HepG2 (cell line): ENCODE results near the gene LRP1B. TPM values are rescaled to one million over a fixed set of nuclear protein-coding genes. Genes with fewer than 3 reads are reported as not detected.

Source experiments
- ATAC-seq: fragments of 200-7000 bp; cut with Tn5 transposase; 3 replicates; pipeline ENCODE4 v1.9.1; 2020; ENCODE audit warnings: mild to moderate bottlenecking, moderate library complexity
- BruUV-seq: library from RNA; stranded (reverse); fragments of 400-500 nt; replicated peaks from 2 replicates; lab custom pipeline; 2021; lab: Mats Ljungman, UMichigan
- CTCF ChIA-PET: fragments of 300-600 bp; formaldehyde crosslinking; extraction: SDS; loops from one replicate; lab custom pipeline; 2021; ENCODE audit warnings: low total read pairs, inconsistent platforms, low intra/inter-chr PET ratio; lab: Yijun Ruan, JAX
- POLR2A ChIA-PET: fragments of 350-600 bp; sonication (Branson Sonifier 250); formaldehyde crosslinking; loops from one replicate; lab custom pipeline; 2020; ENCODE audit warnings: antibody characterized with exemption, inconsistent platforms; lab: Yijun Ruan, JAX
- DNase-seq: peaks from one replicate; pipeline ENCODE4 v3.0.0-alpha.2; 2015; ENCODE audit warnings: low spot score
- FAIRE-seq: peaks from 3 replicates; lab custom pipeline; 2011; peaks lifted over from hg19 to GRCh38; lab: Jason Lieb, UNC
- H2AFZ ChIP-seq: one replicate; pipeline ENCODE4 v1.6.1; 2011; ENCODE audit warnings: low read length, inconsistent platforms
- H3K27ac ChIP-seq: fragments of 300-600 bp; 3 replicates; pipeline ENCODE4 v1.8.0; 2011; ENCODE audit warnings: mixed run types, mild to moderate bottlenecking, mixed read lengths, low read length, inconsistent platforms; ENCODE audit not compliant: insufficient read depth; ENCODE audit errors: extremely low read length
- H3K27me3 ChIP-seq, 2 experiments: fragments of 200-600 bp in 1 of 2; 2 replicates in 1 of 2; 3 replicates in 1 of 2; pipeline versions ENCODE4 v1.6.0 to v1.8.0; 2011; ENCODE audit warnings: low read length in 2 of 2, mild to moderate bottlenecking in 2 of 2, moderate library complexity in 2 of 2, inconsistent platforms in 1 of 2; ENCODE audit not compliant: insufficient read depth in 2 of 2, control insufficient read depth in 1 of 2
- H3K36me3 ChIP-seq, 2 experiments: fragments of 200-600 bp in 1 of 2; replicated peaks in 1 of 2; 2 replicates in 1 of 2; 3 replicates in 1 of 2; pipeline versions ENCODE4 v1.5.1 to v1.8.0; 2011; ENCODE audit warnings: low read length in 2 of 2, inconsistent platforms in 1 of 2; ENCODE audit not compliant: insufficient read depth in 2 of 2, control insufficient read depth in 1 of 2
- H3K4me1 ChIP-seq: 2 replicates; pipeline ENCODE4 v1.5.1; 2012; ENCODE audit warnings: low read length, inconsistent platforms; ENCODE audit not compliant: insufficient read depth
- H3K4me2 ChIP-seq: 2 replicates; pipeline ENCODE4 v1.6.0; 2011; ENCODE audit warnings: low read depth, low read length, inconsistent platforms
- H3K4me3 ChIP-seq, 3 experiments: fragments of 200-600 bp in 1 of 3; sonication (generic), shearing (Covaris generic) in 1 of 3; replicated peaks in 1 of 3; 2 replicates each; pipeline ENCODE4 v1.5.1; 2011 to 2016; ENCODE audit warnings: low read length in 3 of 3, inconsistent platforms in 2 of 3, low read depth in 2 of 3, mild to moderate bottlenecking in 2 of 3, control low read depth in 1 of 3, mixed read lengths in 1 of 3; ENCODE audit not compliant: insufficient read depth in 1 of 3
- H3K79me2 ChIP-seq: one replicate; pipeline ENCODE4 v1.6.1; 2011; ENCODE audit warnings: low read length, inconsistent platforms; ENCODE audit not compliant: insufficient read depth
- H3K9ac ChIP-seq: 2 replicates; pipeline ENCODE4 v1.6.0; 2011; ENCODE audit warnings: mild to moderate bottlenecking, low read depth, low read length, inconsistent platforms; ENCODE audit not compliant: insufficient read depth
- H3K9me3 ChIP-seq: 2 replicates; pipeline ENCODE4 v1.5.1; 2012; ENCODE audit warnings: mild to moderate bottlenecking, low read length
- H4K20me1 ChIP-seq: 2 replicates; pipeline ENCODE4 v1.6.0; 2011; ENCODE audit warnings: inconsistent platforms, mild to moderate bottlenecking, low read length, moderate library complexity; ENCODE audit not compliant: insufficient read depth
- ATF1 ChIP-seq: IDR thresholded peaks from 2 replicates; pipeline ENCODE4 v1.6.1; 2016; ENCODE audit warnings: mild to moderate bottlenecking, control low read depth
- JDP2 ChIP-seq: sonication (generic); formaldehyde crosslinking; IDR thresholded peaks from 2 replicates; pipeline ENCODE4 v1.8.1; 2022; ENCODE audit warnings: missing genetic modification reagents, borderline replicate concordance
- MEIS2 ChIP-seq: sonication (generic); formaldehyde crosslinking; IDR thresholded peaks from 2 replicates; pipeline ENCODE4 v1.9.0; 2021; ENCODE audit warnings: mild to moderate bottlenecking, missing genetic modification reagents
- POGK ChIP-seq: sonication (generic); formaldehyde crosslinking; conservative IDR thresholded peaks from 2 replicates; pipeline ENCODE4 v1.8.0; 2022; ENCODE audit warnings: mild to moderate bottlenecking, moderate library complexity, missing genetic modification reagents
- TOE1 ChIP-seq: sonication (generic); formaldehyde crosslinking; IDR thresholded peaks from 2 replicates; pipeline ENCODE4 v1.4.0; 2020; ENCODE audit warnings: mild to moderate bottlenecking, missing genetic modification reagents
- ZNF101 ChIP-seq: sonication (generic); formaldehyde crosslinking; IDR thresholded peaks from 2 replicates; pipeline ENCODE4 v1.4.0; 2020; ENCODE audit warnings: mild to moderate bottlenecking, low read depth, missing genetic modification reagents, borderline replicate concordance
- ZNF430 ChIP-seq: sonication (generic); formaldehyde crosslinking; IDR thresholded peaks from 2 replicates; pipeline ENCODE4 v1.9.0; 2021; ENCODE audit warnings: mild to moderate bottlenecking, missing genetic modification reagents
- ZNF562 ChIP-seq: sonication (generic); formaldehyde crosslinking; IDR thresholded peaks from 2 replicates; pipeline ENCODE4 v1.8.0; 2022; ENCODE audit warnings: missing genetic modification reagents, borderline replicate concordance
- ZNF569 ChIP-seq: sonication (generic); formaldehyde crosslinking; IDR thresholded peaks from 2 replicates; pipeline ENCODE4 v1.5.0; 2020; ENCODE audit warnings: mild to moderate bottlenecking, missing genetic modification reagents, moderate library complexity, borderline replicate concordance
- ZNF747 ChIP-seq: sonication (generic); formaldehyde crosslinking; IDR thresholded peaks from 2 replicates; pipeline ENCODE4 v1.8.1; 2023; ENCODE audit warnings: missing genetic modification reagents, mild to moderate bottlenecking, borderline replicate concordance
- ZNF841 ChIP-seq: sonication (generic); formaldehyde crosslinking; IDR thresholded peaks from 2 replicates; pipeline ENCODE4 v1.8.1; 2023; ENCODE audit warnings: missing genetic modification reagents, borderline replicate concordance
- WGBS: methylation state at CpG from one replicate; pipeline ENCODE4 v1.1.6; 2017; ENCODE audit warnings: low lambda C conversion rate; 5-methylcytosine and 5-hydroxymethylcytosine counted together
- in situ Hi-C: cut with HindIII; loops from 2 replicates; pipeline ENCODE4 v1.10.0; 2017; ENCODE audit warnings: low pct_unique_long_range_greater_than_20kb; ENCODE audit not compliant: extremely low pct_ligation_motif_present
- intact Hi-C: fragments of 100-400 bp; cut with micrococcal nuclease; formaldehyde crosslinking; loops from one replicate; pipeline ENCODE4 v1.10.0; 2022; ENCODE audit not compliant: unreplicated experiment
- polyA plus RNA-seq, 8 experiments: library from polyadenylated mRNA; depleted of rRNA in 3 of 8; stranded (reverse) in 7 of 8; unstranded in 1 of 8; fragments of >200 nt; fragmentation: Illumina TruSeq in 4 of 8; extraction: Trizol in 4 of 8; gene quantifications; 2 replicates each; pipeline versions ENCODE4 v1.2.1 to v1.2.3, GENCODE V29; 2011 to 2016; ENCODE audit warnings: low read depth in 4 of 8, missing spikeins in 1 of 8, mixed read lengths in 1 of 8; ENCODE audit not compliant: insufficient read depth in 1 of 8
- total RNA-seq, 5 experiments: library from RNA; depleted of rRNA; stranded (reverse); fragments of >200 nt; fragmentation: Illumina TruSeq; extraction: Trizol; gene quantifications; 2 replicates each; pipeline ENCODE4 v1.2.3, GENCODE V29; 2016; ENCODE audit warnings: low read depth in 1 of 5
- TF ChIP-seq, protein P1 (sequence below): sonication (generic); formaldehyde crosslinking; conservative IDR thresholded peaks from 2 replicates; pipeline ENCODE4 v1.8.0; 2022; ENCODE audit warnings: missing genetic modification reagents
- TF ChIP-seq, protein P2 (sequence below): sonication (generic); formaldehyde crosslinking; IDR thresholded peaks from 2 replicates; pipeline ENCODE4 v1.4.0; 2020; ENCODE audit warnings: missing genetic modification reagents, borderline replicate concordance

LRP1B gene
- total and polyA plus RNA-seq, 2 of the 13 experiments (the other 11 are each of a cell fraction or from before 2014, with no cell fraction given) = 0.04 TPM; not detected in 1

DNA sequence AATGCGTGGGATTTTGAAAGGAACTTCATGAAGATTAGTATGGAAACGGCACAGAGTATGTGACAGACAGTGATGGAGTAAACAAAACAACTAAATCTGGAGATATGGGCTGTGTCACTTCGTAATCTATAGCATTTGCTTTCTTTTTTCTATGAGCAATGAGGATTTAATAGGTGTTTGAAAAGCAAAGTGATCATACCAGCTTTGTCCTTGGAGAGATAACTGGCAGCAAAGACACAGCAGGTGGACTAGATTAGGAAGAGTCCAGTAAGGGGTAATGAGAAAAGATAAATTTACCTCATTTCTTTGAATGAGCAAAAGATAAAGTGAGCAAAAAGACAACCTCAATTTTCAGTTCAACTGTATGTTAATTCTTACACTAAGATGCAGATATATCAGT lies 199.0 kb downstream of the LRP1B start:
- no peak overlapping the region for H3K27ac ChIP-seq
- no TSS peak for BruUV-seq
- no peak overlapping the region for H3K4me2 ChIP-seq
- POLR2A ChIA-PET = no interaction called here
- ATAC-seq (no peak), FAIRE-seq (no peak), DNase-seq (no peak)
- H4K20me1 ChIP-seq = no peaks in the 10 kb centered on the region
- H2AFZ ChIP-seq = no peak overlapping the region
- no peaks in the 10 kb centered on the region for H3K36me3 ChIP-seq
- CTCF ChIA-PET = no interaction called here
- no peak overlapping the region for H3K4me3 ChIP-seq
- WGBS = 1% methylated on average over 3 of the region's 3 CpGs
- no peaks in the 10 kb centered on the region for H3K27me3 ChIP-seq
- no peaks in the 10 kb centered on the region for H3K4me1 ChIP-seq
- in situ Hi-C loops (no loop called here), intact Hi-C loops (no loop called here)
- no peaks in the 10 kb centered on the region for H3K79me2 ChIP-seq
- no peaks in the 10 kb centered on the region for H3K9me3 ChIP-seq
- no peak overlapping the region for H3K9ac ChIP-seq
- TF ChIP-seq TOE1 (no peak), ZNF569 (CRISPR knock-in tag) (no peak), MEIS2 (CRISPR knock-in tag) (no peak), ZNF562 (no peak), ZNF101 (CRISPR knock-in tag) (no peak), ATF1 (CRISPR knock-in tag) (no peak), ZNF747 (CRISPR knock-in tag) (no peak), JDP2 (CRISPR knock-in tag) (no peak), ZNF841 (CRISPR knock-in tag) (no peak), POGK (no peak), ZNF430 (CRISPR knock-in tag) (no peak)
- TF ChIP-seq, protein P1, sequence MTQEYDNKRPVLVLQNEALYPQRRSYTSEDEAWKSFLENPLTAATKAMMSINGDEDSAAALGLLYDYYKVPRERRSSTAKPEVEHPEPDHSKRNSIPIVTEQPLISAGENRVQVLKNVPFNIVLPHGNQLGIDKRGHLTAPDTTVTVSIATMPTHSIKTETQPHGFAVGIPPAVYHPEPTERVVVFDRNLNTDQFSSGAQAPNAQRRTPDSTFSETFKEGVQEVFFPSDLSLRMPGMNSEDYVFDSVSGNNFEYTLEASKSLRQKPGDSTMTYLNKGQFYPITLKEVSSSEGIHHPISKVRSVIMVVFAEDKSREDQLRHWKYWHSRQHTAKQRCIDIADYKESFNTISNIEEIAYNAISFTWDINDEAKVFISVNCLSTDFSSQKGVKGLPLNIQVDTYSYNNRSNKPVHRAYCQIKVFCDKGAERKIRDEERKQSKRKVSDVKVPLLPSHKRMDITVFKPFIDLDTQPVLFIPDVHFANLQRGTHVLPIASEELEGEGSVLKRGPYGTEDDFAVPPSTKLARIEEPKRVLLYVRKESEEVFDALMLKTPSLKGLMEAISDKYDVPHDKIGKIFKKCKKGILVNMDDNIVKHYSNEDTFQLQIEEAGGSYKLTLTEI = no peak
- TF ChIP-seq, protein P2, sequence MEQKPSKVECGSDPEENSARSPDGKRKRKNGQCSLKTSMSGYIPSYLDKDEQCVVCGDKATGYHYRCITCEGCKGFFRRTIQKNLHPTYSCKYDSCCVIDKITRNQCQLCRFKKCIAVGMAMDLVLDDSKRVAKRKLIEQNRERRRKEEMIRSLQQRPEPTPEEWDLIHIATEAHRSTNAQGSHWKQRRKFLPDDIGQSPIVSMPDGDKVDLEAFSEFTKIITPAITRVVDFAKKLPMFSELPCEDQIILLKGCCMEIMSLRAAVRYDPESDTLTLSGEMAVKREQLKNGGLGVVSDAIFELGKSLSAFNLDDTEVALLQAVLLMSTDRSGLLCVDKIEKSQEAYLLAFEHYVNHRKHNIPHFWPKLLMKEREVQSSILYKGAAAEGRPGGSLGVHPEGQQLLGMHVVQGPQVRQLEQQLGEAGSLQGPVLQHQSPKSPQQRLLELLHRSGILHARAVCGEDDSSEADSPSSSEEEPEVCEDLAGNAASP (CRISPR knock-in tag) = no peak
